Liver (tissue), 3 donors: ENCODE results near the gene RAVER2.

Experiments used
- CTCF ChIP-seq: fragments of 150-350 bp; IDR thresholded peaks from 2 replicates; pipeline ENCODE4 v1.5.1; 2017; ENCODE audit warnings: improper control_type of control experiment, low read depth, low read length; ENCODE audit not compliant: missing input control
- EGR1 ChIP-seq, 2 donors: IDR thresholded peaks; 2 replicates each; pipeline ENCODE4 v1.6.1; 2016 to 2018; ENCODE audit warnings: antibody characterized with exemption in 2 of 2, low read depth in 2 of 2
- FOXA1 ChIP-seq: IDR thresholded peaks from 2 replicates; pipeline ENCODE4 v1.6.1; 2016; ENCODE audit warnings: antibody characterized with exemption
- GABPA ChIP-seq, 2 donors: IDR thresholded peaks in 1 of 2; conservative IDR thresholded peaks in 1 of 2; 2 replicates each; pipeline ENCODE4 v1.6.1; 2016; ENCODE audit warnings: antibody characterized with exemption in 2 of 2, mild to moderate bottlenecking in 1 of 2, moderate library complexity in 1 of 2
- HNF4A ChIP-seq, 2 donors: conservative IDR thresholded peaks; 2 replicates each; pipeline ENCODE4 v1.6.1; 2016; ENCODE audit warnings: antibody characterized with exemption in 2 of 2, mild to moderate bottlenecking in 2 of 2
- RAD21 ChIP-seq, 2 donors: IDR thresholded peaks; 2 replicates each; pipeline ENCODE4 v1.6.1; 2016; ENCODE audit warnings: antibody characterized with exemption in 2 of 2, mild to moderate bottlenecking in 2 of 2
- TAF1 ChIP-seq: conservative IDR thresholded peaks from 2 replicates; pipeline ENCODE4 v1.6.1; 2016; ENCODE audit warnings: antibody characterized with exemption, mild to moderate bottlenecking
- TF ChIP-seq, protein P1 (sequence below): IDR thresholded peaks from 2 replicates; pipeline ENCODE4 v1.6.1; 2016; ENCODE audit warnings: antibody characterized with exemption
- donor health status: healthy.
- donor health status: healthy.

DNA sequence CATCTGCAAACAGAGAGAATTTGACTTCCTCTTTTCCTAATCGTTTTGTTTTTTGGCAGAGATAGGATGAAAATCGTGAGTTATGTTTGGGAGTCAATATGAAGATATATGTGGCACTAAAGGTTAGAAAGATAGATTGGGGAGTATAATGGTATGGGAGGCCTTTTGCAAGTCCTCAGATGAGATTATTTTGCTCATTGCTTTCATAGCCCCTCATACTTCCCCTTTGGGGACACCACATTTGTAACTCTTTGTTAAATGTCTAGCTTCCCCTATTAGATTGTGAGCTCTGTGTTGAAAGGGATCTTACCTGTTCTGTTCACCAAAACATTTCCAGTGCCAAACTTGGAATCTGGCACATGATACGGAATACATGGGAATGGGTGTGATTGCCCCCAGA lies 30.2 kb downstream of the RAVER2 start:
- TF ChIP-seq CTCF, result no peak
- no peak for TF ChIP-seq TAF1
- TF ChIP-seq RAD21 (IDR thresholded peaks at IDR 0.05), result no peak
- no peak for TF ChIP-seq EGR1 (IDR thresholded peaks at IDR 0.05; ENCODE audit: low read depth in 2 of 2)
- TF ChIP-seq GABPA (IDR thresholded peaks at IDR 0.05 in 1 of 2, conservative IDR thresholded peaks at IDR 0.05 in 1 of 2), result no peak
- no peak for TF ChIP-seq HNF4A (conservative IDR thresholded peaks at IDR 0.05)
- TF ChIP-seq, protein P1, sequence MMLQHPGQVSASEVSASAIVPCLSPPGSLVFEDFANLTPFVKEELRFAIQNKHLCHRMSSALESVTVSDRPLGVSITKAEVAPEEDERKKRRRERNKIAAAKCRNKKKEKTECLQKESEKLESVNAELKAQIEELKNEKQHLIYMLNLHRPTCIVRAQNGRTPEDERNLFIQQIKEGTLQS, result no peak
- TF ChIP-seq FOXA1, result no peak
